Mesodermal cell (in vitro differentiated cells): ENCODE measurements around the gene NFYB.
"Not testable (repeated sequence)": the region's sequence is repeated elsewhere in the genome, so short reads cannot be mapped to it uniquely, and the experiment has no call there.

Experiments
- H3K27ac ChIP-seq: 2 replicates; pipeline ENCODE4 v1.7.0; 2013; ENCODE audit warnings: mild to moderate bottlenecking, low read depth, low read length, moderate library complexity; ENCODE audit not compliant: severe bottlenecking
- H3K36me3 ChIP-seq: 2 replicates; pipeline ENCODE4 v1.7.1; 2013; ENCODE audit warnings: mild to moderate bottlenecking, low read length, moderate library complexity; ENCODE audit not compliant: control insufficient read depth, insufficient read depth
- H3K4me1 ChIP-seq: one replicate; pipeline ENCODE4 v1.7.1; 2013; ENCODE audit warnings: mild to moderate bottlenecking, low read length; ENCODE audit not compliant: insufficient read depth, control insufficient read depth, poor library complexity, severe bottlenecking
- H3K4me3 ChIP-seq: 2 replicates; pipeline ENCODE4 v1.7.0; 2013; ENCODE audit warnings: low read length, control low read depth, mild to moderate bottlenecking; ENCODE audit not compliant: insufficient read depth, poor library complexity, severe bottlenecking; ENCODE audit errors: extremely low read depth
- H3K9me3 ChIP-seq: 2 replicates; pipeline ENCODE4 v1.7.1; 2013; ENCODE audit warnings: mild to moderate bottlenecking, low read length, moderate library complexity; ENCODE audit not compliant: control insufficient read depth
- WGBS, 2 experiments: methylation state at CpG; one replicate each; pipeline ENCODE4 v1.1.5; 2013; ENCODE audit warnings: missing lambda C conversion rate in 2 of 2; ENCODE audit not compliant: insufficient coverage in 2 of 2; 5-methylcytosine and 5-hydroxymethylcytosine counted together

NFYB gene

GRCh38 chr12:104163028-104163427 lies 25.0 kb upstream of the NFYB start:
- not testable (repeated sequence) for H3K9me3 ChIP-seq, H3K36me3 ChIP-seq, H3K27ac ChIP-seq, H3K4me1 ChIP-seq, H3K4me3 ChIP-seq
- WGBS, 2 experiments: no CpG with 5 or more reads among the region's 3 CpGs

- H3K36me3 ChIP-seq: no peaks in the 10 kb centered on the region
- 96 to 98% methylated on average over 3 to 7 of the region's 8 CpGs for WGBS, 2 experiments
- no peaks in the 10 kb centered on the region for H3K9me3 ChIP-seq
- no peak overlapping the region for H3K27ac ChIP-seq
- H3K4me1 ChIP-seq: no peaks in the 10 kb centered on the region
- H3K4me3 ChIP-seq: no peak overlapping the region
Observed at GRCh38 chr12:104155711-104156555, 17.9 kb upstream of the NFYB start.

- Histone ChIP-seq H3K4me1 (no peaks in the 10 kb centered on the region), H3K27ac (no peak overlapping the region), H3K4me3 (no peak overlapping the region), H3K9me3 (no peaks in the 10 kb centered on the region), H3K36me3 (no peaks in the 10 kb centered on the region)
- WGBS, 2 experiments: 78 to 80% methylated on average over 1 of the region's 2 CpGs
Observed at GRCh38 chr12:104154806-104155205, 16.8 kb upstream of the NFYB start.

GRCh38 chr12:104154286-104154685 lies 16.3 kb upstream of the NFYB start:
- Histone ChIP-seq H3K4me1 (no peaks in the 10 kb centered on the region), H3K36me3 (no peaks in the 10 kb centered on the region), H3K4me3 (no peak overlapping the region), H3K9me3 (no peaks in the 10 kb centered on the region), H3K27ac (no peak overlapping the region)
- 93 to 100% methylated on average over 3 to 4 of the region's 4 CpGs for WGBS, 2 experiments

- no peak overlapping the region for H3K4me3 ChIP-seq
- H3K4me1 ChIP-seq: no peaks in the 10 kb centered on the region
- H3K9me3 ChIP-seq: no peaks in the 10 kb centered on the region
- H3K27ac ChIP-seq: no peak overlapping the region
- H3K36me3 ChIP-seq: no peaks in the 10 kb centered on the region
Observed at GRCh38 chr12:104152685-104153241, 14.8 kb upstream of the NFYB start.

GRCh38 chr12:104150416-104150815 lies 12.4 kb upstream of the NFYB start:
- no peaks in the 10 kb centered on the region for H3K4me1 ChIP-seq
- WGBS, 2 experiments: 81 to 89% methylated on average over 6 to 8 of the region's 8 CpGs
- H3K36me3 ChIP-seq: no peaks in the 10 kb centered on the region
- H3K4me3 ChIP-seq: no peak overlapping the region
- H3K27ac ChIP-seq: no peak overlapping the region
- no peaks in the 10 kb centered on the region for H3K9me3 ChIP-seq

- H3K4me1 ChIP-seq: no peaks in the 10 kb centered on the region
- 94 to 96% methylated on average over 5 to 8 of the region's 11 CpGs for WGBS, 2 experiments
- no peak overlapping the region for H3K4me3 ChIP-seq
- H3K9me3 ChIP-seq: no peaks in the 10 kb centered on the region
- no peaks in the 10 kb centered on the region for H3K36me3 ChIP-seq
- H3K27ac ChIP-seq: no peak overlapping the region
Observed at GRCh38 chr12:104147346-104147745, 9.3 kb upstream of the NFYB start.

GRCh38 chr12:104143918-104144317 lies 5.9 kb upstream of the NFYB start:
- Histone ChIP-seq H3K4me1 (no peaks in the 10 kb centered on the region), H3K36me3 (no peaks in the 10 kb centered on the region), H3K9me3 (no peaks in the 10 kb centered on the region), H3K27ac (no peak overlapping the region), H3K4me3 (no peak overlapping the region)
- no CpG with 5 or more reads among the region's 1 CpG for WGBS, 2 experiments

GRCh38 chr12:104143002-104143401 lies 5.0 kb upstream of the NFYB start:
- peaks cover 5% of the 10 kb centered on the region for H3K4me1 ChIP-seq
- no peaks in the 10 kb centered on the region for H3K9me3 ChIP-seq
- no peaks in the 10 kb centered on the region for H3K36me3 ChIP-seq
- H3K27ac ChIP-seq: no peak overlapping the region
- H3K4me3 ChIP-seq: no peak overlapping the region

GRCh38 chr12:104142543-104142942 lies 4.5 kb upstream of the NFYB start:
- H3K27ac ChIP-seq: no peak overlapping the region
- peaks cover 5% of the 10 kb centered on the region for H3K4me1 ChIP-seq
- H3K4me3 ChIP-seq: no peak overlapping the region
- WGBS, 2 experiments: 74 to 80% methylated on average over 2 of the region's 2 CpGs
- no peaks in the 10 kb centered on the region for H3K9me3 ChIP-seq
- H3K36me3 ChIP-seq: no peaks in the 10 kb centered on the region

GRCh38 chr12:104138797-104139152 lies 765 bp upstream of the NFYB start:
- 44 to 47% methylated on average over 4 to 6 of the region's 7 CpGs for WGBS, 2 experiments
- H3K4me1 ChIP-seq: peaks cover 25% of the 10 kb centered on the region
- H3K36me3 ChIP-seq: no peaks in the 10 kb centered on the region
- no peaks in the 10 kb centered on the region for H3K9me3 ChIP-seq
- peak overlapping the region; percentile 35 for H3K4me3 ChIP-seq
- peak overlapping the region; percentile 77 for H3K27ac ChIP-seq
